Fibroblast of mammary gland (primary cell): Measurements from ENCODE around the gene ATXN1.
A peak's percentile ranks its signal among the peaks of the same experiment; 100 is the strongest.

ENCODE experiments used
- DNase-seq: peaks from one replicate; pipeline ENCODE4 v3.0.0-alpha.2; 2010; ENCODE audit warnings: low read depth
- H3K4me3 ChIP-seq: 2 replicates; pipeline ENCODE4 v1.5.1; 2011; ENCODE audit warnings: low read depth, mild to moderate bottlenecking, low read length, moderate library complexity; ENCODE audit not compliant: control insufficient read depth
- CTCF ChIP-seq: conservative IDR thresholded peaks from 2 replicates; pipeline ENCODE4 v1.5.1; 2011; ENCODE audit warnings: low read depth, low read length, inconsistent platforms; ENCODE audit not compliant: control insufficient read depth, insufficient read depth

Gene ATXN1

GRCh38 chr6:16427124-16427523 is 334.1 kb downstream of the ATXN1 start:
- no peak for DNase-seq
- no peak for TF ChIP-seq CTCF
- H3K4me3 ChIP-seq = no peak overlapping the region

- no peak overlapping the region for H3K4me3 ChIP-seq
- no peak for TF ChIP-seq CTCF
- DNase-seq = no peak
Measured at GRCh38 chr6:16425881-16426615, 335.2 kb downstream of the ATXN1 start.

GRCh38 chr6:16421462-16421960 is 339.7 kb downstream of the ATXN1 start:
- no peak for TF ChIP-seq CTCF
- H3K4me3 ChIP-seq = no peak overlapping the region

GRCh38 chr6:16420715-16421461 is 340.4 kb downstream of the ATXN1 start:
- DNase-seq = peak; percentile 32
- no peak overlapping the region for H3K4me3 ChIP-seq

More at GRCh38 chr6:16421462-16421960, 339.7 kb downstream of the ATXN1 start:
- no peak for DNase-seq

GRCh38 chr6:16420337-16420714 is 340.9 kb downstream of the ATXN1 start:
- TF ChIP-seq CTCF = no peak
- no peak for DNase-seq
- no peak overlapping the region for H3K4me3 ChIP-seq

More at GRCh38 chr6:16420715-16421461, 340.4 kb downstream of the ATXN1 start:
- TF ChIP-seq CTCF = no peak

GRCh38 chr6:16419636-16420336 is 341.5 kb downstream of the ATXN1 start:
- H3K4me3 ChIP-seq = no peak overlapping the region
- no peak for DNase-seq
- no peak for TF ChIP-seq CTCF
